Neural progenitor cell (in vitro differentiated cells): Measurements from ENCODE around the gene DTNA. TPM values are rescaled to one million over a fixed set of nuclear protein-coding genes. Genes with fewer than 3 reads are reported as not detected.

ENCODE experiments used
- DNase-seq: peaks from one replicate; pipeline ENCODE4 v3.0.0-alpha.2; 2016; ENCODE audit warnings: low spot score
- H2AFZ ChIP-seq: fragments of 200-600 bp; sonication (generic); replicated peaks from 2 replicates; pipeline ENCODE4 v1.6.1; 2016; ENCODE audit warnings: antibody characterized with exemption
- H3F3A ChIP-seq: fragments of 200-600 bp; sonication (generic); 2 replicates; pipeline ENCODE4 v1.6.1; 2016; ENCODE audit warnings: antibody characterized with exemption, low read depth
- H3K27ac ChIP-seq: fragments of 200-600 bp; sonication (generic); 2 replicates; pipeline ENCODE4 v1.5.1; 2016; ENCODE audit warnings: mild to moderate bottlenecking
- H3K27me3 ChIP-seq: fragments of 200-600 bp; sonication (generic); 2 replicates; pipeline ENCODE4 v1.6.1; 2016; ENCODE audit warnings: mild to moderate bottlenecking, moderate library complexity
- H3K36me3 ChIP-seq: fragments of 200-600 bp; sonication (generic); 2 replicates; pipeline ENCODE4 v1.5.1; 2016
- H3K4me1 ChIP-seq: fragments of 200-600 bp; sonication (generic); 2 replicates; pipeline ENCODE4 v1.6.1; 2016; ENCODE audit warnings: mixed run types
- H3K4me2 ChIP-seq: fragments of 200-600 bp; sonication (generic); 2 replicates; pipeline ENCODE4 v1.6.1; 2016
- H3K4me3 ChIP-seq: fragments of 200-600 bp; sonication (generic); 2 replicates; pipeline ENCODE4 v1.5.1; 2016
- H3K79me2 ChIP-seq: fragments of 200-600 bp; sonication (generic); 2 replicates; pipeline ENCODE4 v1.6.1; 2016; ENCODE audit warnings: low read depth
- H3K9ac ChIP-seq: fragments of 200-600 bp; sonication (generic); 2 replicates; pipeline ENCODE4 v1.6.1; 2016
- H3K9me3 ChIP-seq: fragments of 200-600 bp; sonication (generic); 2 replicates; pipeline ENCODE4 v1.5.1; 2016; ENCODE audit warnings: low read depth
- H4K20me1 ChIP-seq: fragments of 200-600 bp; sonication (generic); 2 replicates; pipeline ENCODE4 v1.6.1; 2016; ENCODE audit warnings: low read depth
- H3K27ac Mint-ChIP-seq: 3 replicates; pipeline ENCODE4 v1.8.0; 2021; ENCODE audit warnings: mixed read lengths
- H3K27me3 Mint-ChIP-seq: 2 replicates; pipeline ENCODE4 v1.8.0; 2022; ENCODE audit warnings: low read depth, mild to moderate bottlenecking, inconsistent platforms, moderate library complexity, mixed read lengths; ENCODE audit not compliant: insufficient read depth
- H3K36me3 Mint-ChIP-seq: 3 replicates; pipeline ENCODE4 v1.8.0; 2021; ENCODE audit warnings: mixed read lengths
- H3K4me1 Mint-ChIP-seq: 3 replicates; pipeline ENCODE4 v1.8.0; 2021; ENCODE audit warnings: mixed read lengths
- H3K4me3 Mint-ChIP-seq: 3 replicates; pipeline ENCODE4 v1.8.0; 2021; ENCODE audit warnings: mild to moderate bottlenecking, moderate library complexity, mixed read lengths
- H3K9me3 Mint-ChIP-seq: 3 replicates; pipeline ENCODE4 v1.8.0; 2020; ENCODE audit warnings: mixed read lengths
- EZH2 ChIP-seq: fragments of 200-600 bp; sonication (generic); IDR thresholded peaks from 2 replicates; pipeline ENCODE4 v1.6.1; 2017; ENCODE audit warnings: antibody characterized with exemption, mild to moderate bottlenecking, moderate library complexity
- EZH2phosphoT487 ChIP-seq: fragments of 200-600 bp; sonication (generic); IDR thresholded peaks from 2 replicates; pipeline ENCODE4 v1.6.1; 2017; ENCODE audit warnings: antibody characterized with exemption
- total RNA-seq: library from RNA; depleted of rRNA; stranded (reverse); fragments of >200 nt; gene quantifications from 2 replicates; pipeline ENCODE4 v1.2.3, GENCODE V29; 2015; ENCODE audit warnings: low replicate concordance
- TF ChIP-seq, protein P1 (sequence below): fragments of 200-600 bp; sonication (generic); IDR thresholded peaks from 2 replicates; pipeline ENCODE4 v1.5.1; 2017; ENCODE audit warnings: antibody characterized with exemption, mild to moderate bottlenecking

DTNA gene
- total RNA-seq, 1 donor from 2014 or later, result 15.0 TPM

DNA sequence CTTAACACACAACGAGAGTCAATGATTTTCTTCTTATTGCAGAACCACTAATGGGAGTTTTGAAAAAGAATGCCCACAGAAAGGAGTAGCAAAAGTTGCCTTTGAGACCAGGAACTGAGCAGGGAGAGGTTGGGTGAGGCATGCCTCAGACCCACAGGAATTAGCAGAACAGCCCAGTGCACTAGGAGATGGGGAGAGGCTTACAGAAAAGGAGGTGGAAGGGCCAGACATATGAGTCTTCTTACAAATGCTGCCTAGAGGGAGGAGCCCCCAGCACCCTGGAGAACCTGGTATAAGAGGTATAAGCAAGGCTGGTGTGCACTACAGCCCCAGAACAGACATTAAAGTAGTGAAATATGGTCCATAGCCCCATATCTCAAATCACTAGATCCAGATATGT is 162.0 kb downstream of the DTNA start:
- Mint-ChIP-seq H3K4me3 (no peak overlapping the region), H3K27ac (no peak overlapping the region), H3K36me3 (peaks cover 4% of the 10 kb centered on the region), H3K4me1 (peaks cover 12% of the 10 kb centered on the region), H3K9me3 (no peaks in the 10 kb centered on the region), H3K27me3 (no peaks in the 10 kb centered on the region)
- no peak overlapping the region for H3K27ac ChIP-seq
- no peaks in the 10 kb centered on the region for H3F3A ChIP-seq
- H4K20me1 ChIP-seq, result no peaks in the 10 kb centered on the region
- no peak for DNase-seq
- H2AFZ ChIP-seq, result no peak overlapping the region
- TF ChIP-seq, protein P1, sequence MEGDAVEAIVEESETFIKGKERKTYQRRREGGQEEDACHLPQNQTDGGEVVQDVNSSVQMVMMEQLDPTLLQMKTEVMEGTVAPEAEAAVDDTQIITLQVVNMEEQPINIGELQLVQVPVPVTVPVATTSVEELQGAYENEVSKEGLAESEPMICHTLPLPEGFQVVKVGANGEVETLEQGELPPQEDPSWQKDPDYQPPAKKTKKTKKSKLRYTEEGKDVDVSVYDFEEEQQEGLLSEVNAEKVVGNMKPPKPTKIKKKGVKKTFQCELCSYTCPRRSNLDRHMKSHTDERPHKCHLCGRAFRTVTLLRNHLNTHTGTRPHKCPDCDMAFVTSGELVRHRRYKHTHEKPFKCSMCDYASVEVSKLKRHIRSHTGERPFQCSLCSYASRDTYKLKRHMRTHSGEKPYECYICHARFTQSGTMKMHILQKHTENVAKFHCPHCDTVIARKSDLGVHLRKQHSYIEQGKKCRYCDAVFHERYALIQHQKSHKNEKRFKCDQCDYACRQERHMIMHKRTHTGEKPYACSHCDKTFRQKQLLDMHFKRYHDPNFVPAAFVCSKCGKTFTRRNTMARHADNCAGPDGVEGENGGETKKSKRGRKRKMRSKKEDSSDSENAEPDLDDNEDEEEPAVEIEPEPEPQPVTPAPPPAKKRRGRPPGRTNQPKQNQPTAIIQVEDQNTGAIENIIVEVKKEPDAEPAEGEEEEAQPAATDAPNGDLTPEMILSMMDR, result no peak
- TF ChIP-seq EZH2, result no peak
- no peak for TF ChIP-seq EZH2phosphoT487
- no peaks in the 10 kb centered on the region for H3K79me2 ChIP-seq
- H3K4me3 ChIP-seq, result no peak overlapping the region
- no peak overlapping the region for H3K9ac ChIP-seq
- no peaks in the 10 kb centered on the region for H3K36me3 ChIP-seq
- no peak overlapping the region for H3K4me2 ChIP-seq
- no peaks in the 10 kb centered on the region for H3K9me3 ChIP-seq
- H3K4me1 ChIP-seq, result peaks cover 15% of the 10 kb centered on the region
- no peaks in the 10 kb centered on the region for H3K27me3 ChIP-seq

DNA sequence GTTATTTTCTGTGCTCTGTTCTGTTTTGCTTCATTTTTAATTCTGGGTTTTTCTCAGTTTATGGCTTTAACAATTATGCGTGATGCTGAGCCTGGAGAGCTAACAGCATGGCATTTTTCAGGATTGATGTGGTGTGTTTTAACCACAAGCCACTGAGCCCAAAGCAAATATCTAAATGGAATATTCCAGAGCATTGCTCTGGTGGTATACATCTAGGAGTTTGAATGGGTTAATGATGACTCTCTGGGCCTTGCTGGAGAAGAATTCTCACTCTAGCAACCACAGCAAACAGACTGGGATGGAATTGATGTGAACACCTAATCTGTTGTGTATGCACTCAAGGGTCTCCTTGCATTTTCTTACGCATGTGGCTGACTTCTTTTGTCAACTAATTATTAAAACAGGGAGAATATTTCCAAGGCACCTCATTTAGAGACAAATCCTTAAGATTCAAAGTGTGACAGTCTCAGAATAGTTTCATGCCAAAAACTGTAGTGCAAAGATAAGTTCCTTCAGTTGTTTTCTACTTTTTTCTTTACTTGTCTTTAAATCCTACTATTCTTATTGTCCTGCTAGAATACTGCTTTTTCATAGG is 164.0 kb downstream of the DTNA start:
- TF ChIP-seq, protein P1, result no peak
- no peak for TF ChIP-seq EZH2phosphoT487
- TF ChIP-seq EZH2, result no peak
- no peaks in the 10 kb centered on the region for H3K27me3 Mint-ChIP-seq

DNA sequence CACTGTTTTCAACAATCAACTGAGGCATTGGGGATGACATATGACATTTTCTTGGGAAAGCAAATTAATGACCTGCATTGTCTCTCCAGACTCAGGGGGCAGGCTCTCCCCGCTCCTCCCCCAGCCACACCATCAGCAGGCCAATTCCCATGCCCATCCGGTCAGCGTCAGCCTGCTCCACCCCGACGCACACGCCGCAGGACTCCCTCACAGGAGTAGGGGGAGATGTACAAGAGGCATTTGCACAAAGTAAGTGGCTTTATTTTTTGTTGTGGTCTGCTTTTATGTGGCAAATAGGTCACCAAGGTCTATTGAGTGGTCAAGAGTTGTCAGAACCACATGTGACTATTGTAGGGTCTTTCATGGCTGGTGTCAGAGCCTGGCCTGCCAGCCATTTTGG is 165.1 kb downstream of the DTNA start:
- Histone ChIP-seq H3K27ac (no peak overlapping the region), H3F3A (no peaks in the 10 kb centered on the region), H3K79me2 (no peaks in the 10 kb centered on the region), H3K27me3 (no peaks in the 10 kb centered on the region), H3K4me2 (no peak overlapping the region), H3K4me1 (peaks cover 15% of the 10 kb centered on the region), H3K9me3 (no peaks in the 10 kb centered on the region), H4K20me1 (no peaks in the 10 kb centered on the region), H2AFZ (no peak overlapping the region), H3K9ac (no peak overlapping the region), H3K4me3 (no peak overlapping the region), H3K36me3 (no peaks in the 10 kb centered on the region)
- Mint-ChIP-seq H3K4me3 (no peak overlapping the region), H3K36me3 (peaks cover 7% of the 10 kb centered on the region), H3K4me1 (peaks cover 10% of the 10 kb centered on the region), H3K9me3 (no peaks in the 10 kb centered on the region), H3K27ac (no peak overlapping the region), H3K27me3 (no peaks in the 10 kb centered on the region)
- TF ChIP-seq EZH2 (no peak), EZH2phosphoT487 (no peak)
- TF ChIP-seq, protein P1, result no peak
- no peak for DNase-seq

More for the DNA sequence above, 164.0 kb downstream of the DTNA start:
- H3K4me3 Mint-ChIP-seq, result no peak overlapping the region
- no peak overlapping the region for H3K4me2 ChIP-seq
- H3K27ac ChIP-seq, result no peak overlapping the region
- H2AFZ ChIP-seq, result no peak overlapping the region
- no peak overlapping the region for H3K9ac ChIP-seq
- no peaks in the 10 kb centered on the region for H3K9me3 Mint-ChIP-seq
- no peaks in the 10 kb centered on the region for H3F3A ChIP-seq
- DNase-seq, result no peak
- peaks cover 15% of the 10 kb centered on the region for H3K4me1 ChIP-seq
- H3K4me3 ChIP-seq, result no peak overlapping the region
- H3K27me3 ChIP-seq, result no peaks in the 10 kb centered on the region
- peaks cover 12% of the 10 kb centered on the region for H3K4me1 Mint-ChIP-seq
- no peaks in the 10 kb centered on the region for H3K36me3 ChIP-seq
- H3K36me3 Mint-ChIP-seq, result peaks cover 4% of the 10 kb centered on the region
- no peaks in the 10 kb centered on the region for H3K79me2 ChIP-seq
- H3K27ac Mint-ChIP-seq, result no peak overlapping the region
- no peaks in the 10 kb centered on the region for H4K20me1 ChIP-seq
- H3K9me3 ChIP-seq, result no peaks in the 10 kb centered on the region
